GM12864 (cell line): ENCODE results near the gene PPFIBP1.

Experiments
- DNase-seq: peaks from one replicate; pipeline ENCODE4 v3.0.0-alpha.2; 2011; ENCODE audit warnings: low read depth
- H3K4me3 ChIP-seq: 2 replicates; pipeline ENCODE4 v1.5.1; 2011; ENCODE audit warnings: mild to moderate bottlenecking, low read depth, low read length, control low read depth
- TF ChIP-seq, protein P1 (sequence below): IDR thresholded peaks from 2 replicates; pipeline ENCODE4 v1.5.1; 2011; ENCODE audit warnings: low read depth, mild to moderate bottlenecking, moderate library complexity, low read length, control low read depth, inconsistent platforms; ENCODE audit errors: missing control alignments

PPFIBP1 gene

DNA sequence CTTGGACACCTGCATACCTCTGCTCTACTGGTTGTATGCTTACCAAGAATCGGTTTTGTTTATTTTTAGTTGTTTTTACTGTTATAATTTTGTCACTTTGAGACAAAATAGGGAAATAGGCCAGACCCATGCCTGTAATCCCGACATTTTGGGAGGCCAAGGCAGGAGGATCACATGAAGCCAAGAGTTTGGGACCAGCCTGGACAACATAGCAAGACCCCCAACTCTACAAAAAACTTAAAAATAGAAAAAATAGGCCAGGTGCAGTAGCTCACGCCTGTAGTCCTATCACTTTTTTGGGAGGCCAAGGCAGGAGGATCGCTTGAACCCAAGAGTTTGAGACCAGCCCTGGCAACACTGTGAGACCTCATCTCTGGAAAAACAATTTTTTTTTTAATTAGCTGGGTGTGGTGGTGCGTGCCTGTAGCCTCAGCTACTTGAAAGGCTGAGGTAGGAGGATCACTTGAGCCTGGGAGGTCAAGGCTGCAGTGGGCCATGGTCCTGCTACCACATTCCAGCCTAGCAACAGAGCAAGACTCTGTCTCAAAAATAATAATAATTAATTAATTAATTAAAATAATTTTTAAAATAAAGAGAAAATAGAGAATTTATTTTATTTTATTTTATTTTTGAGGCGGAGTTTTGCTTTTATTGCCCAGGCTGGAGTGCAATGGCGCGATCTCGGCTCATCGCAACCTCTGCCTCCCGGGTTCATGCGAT, 185.4 kb downstream of the PPFIBP1 start:
- no peak for DNase-seq

DNA sequence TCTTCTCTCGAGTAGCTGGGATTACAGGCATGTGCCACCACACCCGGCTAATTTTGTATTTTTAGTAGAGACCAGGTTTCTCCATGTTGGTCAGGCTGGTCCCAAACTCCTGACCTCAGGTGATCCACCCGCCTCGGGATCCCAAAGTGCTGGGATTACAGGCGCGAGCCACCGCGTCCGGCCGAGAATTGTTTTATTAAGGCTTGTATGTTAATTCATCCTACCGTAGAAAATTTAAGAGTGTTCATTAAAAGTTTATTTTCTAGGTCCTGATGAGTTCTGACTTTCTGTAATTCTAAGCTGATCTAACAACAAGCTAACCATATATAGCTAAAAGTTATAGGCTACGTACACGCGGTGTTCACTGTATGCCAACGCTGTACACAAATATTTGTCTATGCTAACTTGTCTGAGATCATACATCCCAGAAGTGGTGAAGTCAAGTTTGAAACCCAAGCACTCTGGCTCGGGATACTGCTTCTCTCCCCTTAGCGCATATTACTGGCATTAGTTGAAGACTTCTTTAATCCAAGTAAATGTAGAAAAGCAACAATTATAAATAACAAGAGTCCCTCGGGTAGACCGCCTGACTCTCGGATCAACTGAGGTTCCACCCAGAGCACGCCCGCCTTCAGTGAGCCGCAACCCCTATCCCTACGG, 186.1 kb downstream of the PPFIBP1 start:
- no peak for DNase-seq
- H3K4me3 ChIP-seq = peak overlapping the region; percentile 99
- TF ChIP-seq, protein P1, sequence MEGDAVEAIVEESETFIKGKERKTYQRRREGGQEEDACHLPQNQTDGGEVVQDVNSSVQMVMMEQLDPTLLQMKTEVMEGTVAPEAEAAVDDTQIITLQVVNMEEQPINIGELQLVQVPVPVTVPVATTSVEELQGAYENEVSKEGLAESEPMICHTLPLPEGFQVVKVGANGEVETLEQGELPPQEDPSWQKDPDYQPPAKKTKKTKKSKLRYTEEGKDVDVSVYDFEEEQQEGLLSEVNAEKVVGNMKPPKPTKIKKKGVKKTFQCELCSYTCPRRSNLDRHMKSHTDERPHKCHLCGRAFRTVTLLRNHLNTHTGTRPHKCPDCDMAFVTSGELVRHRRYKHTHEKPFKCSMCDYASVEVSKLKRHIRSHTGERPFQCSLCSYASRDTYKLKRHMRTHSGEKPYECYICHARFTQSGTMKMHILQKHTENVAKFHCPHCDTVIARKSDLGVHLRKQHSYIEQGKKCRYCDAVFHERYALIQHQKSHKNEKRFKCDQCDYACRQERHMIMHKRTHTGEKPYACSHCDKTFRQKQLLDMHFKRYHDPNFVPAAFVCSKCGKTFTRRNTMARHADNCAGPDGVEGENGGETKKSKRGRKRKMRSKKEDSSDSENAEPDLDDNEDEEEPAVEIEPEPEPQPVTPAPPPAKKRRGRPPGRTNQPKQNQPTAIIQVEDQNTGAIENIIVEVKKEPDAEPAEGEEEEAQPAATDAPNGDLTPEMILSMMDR = no peak

More for the DNA sequence above, 185.4 kb downstream of the PPFIBP1 start:
- no peak overlapping the region for H3K4me3 ChIP-seq
- TF ChIP-seq, protein P1 = no peak

- H3K4me3 ChIP-seq = peak within 1 kb of the TSS; percentile 99
- DNase-seq = peak; percentile 78
- TF ChIP-seq, protein P1 = no peak
Observed at GRCh38 chr12:27710592-27711316, 186.7 kb downstream of the PPFIBP1 start, which contains the start of gene MRPS35. TSS of gene MRPS35 (plus strand) at chr12:27710832. CDS start at chr12:27710844, 12 bp downstream.

DNA sequence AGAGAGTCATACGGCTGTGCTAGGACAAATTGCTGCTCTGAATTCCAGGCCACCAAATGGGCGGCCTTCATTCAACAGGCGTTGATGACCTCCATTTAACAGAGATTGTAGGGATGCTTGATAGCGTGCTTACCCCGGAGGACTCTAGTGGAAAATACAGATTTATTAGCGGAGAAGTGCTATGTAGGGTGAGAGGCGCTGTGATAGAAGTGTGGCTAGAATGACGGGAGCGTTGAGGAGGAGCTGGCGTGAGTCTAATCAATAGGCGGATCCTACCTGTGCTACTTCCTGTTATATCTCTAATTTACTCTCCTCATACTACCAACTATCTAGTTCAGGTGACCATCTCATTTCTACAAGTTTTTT, 187.3 kb downstream of the PPFIBP1 start:
- TF ChIP-seq, protein P1 = no peak
- H3K4me3 ChIP-seq = peak overlapping the region; percentile 99
- DNase-seq = no peak

DNA sequence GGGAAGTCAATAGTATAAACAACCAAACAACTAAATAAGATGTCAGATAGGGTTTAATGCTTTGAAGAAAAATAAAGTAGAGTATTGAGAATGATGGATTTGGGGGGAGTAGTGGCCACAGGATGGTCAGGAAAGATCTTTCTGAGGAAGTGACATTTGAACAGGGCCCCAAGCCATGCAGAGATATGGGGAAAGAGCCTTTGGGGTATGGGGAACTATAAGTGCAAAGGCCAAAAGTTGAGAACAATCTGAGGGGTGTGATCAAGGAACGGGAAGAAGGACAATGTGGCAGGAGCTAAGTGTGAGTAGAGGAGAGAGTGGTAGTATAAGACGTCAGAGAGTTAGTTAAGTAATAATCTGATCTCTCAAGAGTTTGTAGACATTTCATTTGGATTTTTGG, 188.0 kb downstream of the PPFIBP1 start:
- H3K4me3 ChIP-seq = peak overlapping the region; percentile 99; the same call in 1 of the 2 replicates
- TF ChIP-seq, protein P1 = no peak
- DNase-seq = no peak

DNA sequence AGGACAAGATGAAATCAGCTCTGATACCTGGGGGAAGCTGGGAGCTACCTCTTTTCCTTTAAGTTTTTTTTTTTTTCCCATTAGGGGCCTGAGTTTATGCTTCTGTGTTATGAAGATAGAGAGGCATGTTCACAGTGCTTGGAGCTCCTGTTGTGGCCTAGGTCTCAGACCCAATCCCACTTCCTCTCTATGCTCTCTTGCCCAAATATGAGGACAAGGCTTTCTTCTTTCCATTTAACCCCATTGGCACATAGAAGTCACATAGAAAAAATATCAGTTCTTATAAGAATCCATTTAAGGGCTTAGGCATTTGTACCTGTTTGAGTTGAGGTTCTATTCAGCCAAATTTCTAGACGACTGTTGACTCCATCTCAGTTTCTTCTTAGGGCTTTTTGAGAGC, 199.2 kb downstream of the PPFIBP1 start:
- DNase-seq = no peak
- H3K4me3 ChIP-seq = no peak overlapping the region
- TF ChIP-seq, protein P1 = no peak
